Caco-2 (cell line): ENCODE results near the gene POGZ. TPM values are rescaled to one million over a fixed set of nuclear protein-coding genes. Genes with fewer than 3 reads are reported as not detected.

Experiments used
- BruUV-seq: library from RNA; stranded (reverse); fragments of 400-500 nt; replicated peaks from 2 replicates; lab custom pipeline; 2021; lab: Mats Ljungman, UMichigan
- CTCF ChIA-PET: fragments of 300-600 bp; sonication (Branson Sonifier 250); formaldehyde crosslinking; loops from one replicate; lab custom pipeline; 2022; ENCODE audit warnings: antibody characterized with exemption; lab: Charles Lee
- POLR2A ChIA-PET: fragments of 300-600 bp; sonication (Branson Sonifier 250); formaldehyde crosslinking; loops from one replicate; lab custom pipeline; 2022; ENCODE audit warnings: antibody characterized with exemption; lab: Charles Lee
- DNase-seq, 2 experiments: peaks; one replicate each; pipeline versions ENCODE4 v3.0.0 to v3.0.0-alpha.2; 2020 to 2022
- H3K27me3 ChIP-seq: replicated peaks from 2 replicates; pipeline ENCODE4 v1.6.0; 2011; ENCODE audit warnings: low read length; ENCODE audit not compliant: control insufficient read depth, insufficient read depth
- H3K36me3 ChIP-seq: 2 replicates; pipeline ENCODE4 v1.5.1; 2011; ENCODE audit warnings: low read length; ENCODE audit not compliant: control insufficient read depth, insufficient read depth
- H3K4me1 ChIP-seq: fragments of 250-450 bp; sonication (Bioruptor Pico); 2 replicates; pipeline ENCODE4 v1.5.1; 2020; ENCODE audit warnings: mild to moderate bottlenecking
- H3K4me3 ChIP-seq: 2 replicates; pipeline ENCODE4 v1.5.1; 2011; ENCODE audit warnings: low read depth, mild to moderate bottlenecking, control low read depth, low read length
- H3K9me3 ChIP-seq: fragments of 250-450 bp; sonication (Bioruptor Pico); 2 replicates; pipeline ENCODE4 v1.5.1; 2020; ENCODE audit warnings: mild to moderate bottlenecking, moderate library complexity
- H3K27ac Mint-ChIP-seq: one replicate; pipeline ENCODE4 v1.8.0; 2022; ENCODE audit warnings: mixed read lengths; ENCODE audit not compliant: unreplicated experiment
- H3K27me3 Mint-ChIP-seq: one replicate; pipeline ENCODE4 v1.8.0; 2022; ENCODE audit warnings: mixed read lengths; ENCODE audit not compliant: insufficient read depth, unreplicated experiment
- H3K36me3 Mint-ChIP-seq: one replicate; pipeline ENCODE4 v1.8.0; 2022; ENCODE audit warnings: mild to moderate bottlenecking, mixed read lengths; ENCODE audit not compliant: insufficient read depth, unreplicated experiment
- H3K4me1 Mint-ChIP-seq: one replicate; pipeline ENCODE4 v1.8.0; 2022; ENCODE audit warnings: low read depth, mixed read lengths; ENCODE audit not compliant: unreplicated experiment
- H3K4me3 Mint-ChIP-seq: one replicate; pipeline ENCODE4 v1.8.0; 2022; ENCODE audit warnings: mild to moderate bottlenecking, moderate library complexity, mixed read lengths; ENCODE audit not compliant: unreplicated experiment
- H3K9me3 Mint-ChIP-seq: one replicate; pipeline ENCODE4 v1.8.0; 2022; ENCODE audit warnings: mixed read lengths; ENCODE audit not compliant: unreplicated experiment
- CTCF ChIP-seq, 2 experiments: fragments of 200-600 bp in 1 of 2; IDR thresholded peaks; 1 replicate in 1 of 2; 2 replicates in 1 of 2; pipeline versions ENCODE4 v1.5.1 to v1.8.0; 2011 to 2022; ENCODE audit warnings: antibody characterized with exemption in 1 of 2, control low read depth in 1 of 2, inconsistent platforms in 1 of 2, low read depth in 1 of 2, low read length in 1 of 2, mild to moderate bottlenecking in 1 of 2, moderate library complexity in 1 of 2; ENCODE audit not compliant: insufficient read depth in 1 of 2, severe bottlenecking in 1 of 2, unreplicated experiment in 1 of 2
- intact Hi-C: fragments of 100-400 bp; cut with micrococcal nuclease; formaldehyde crosslinking; loops from one replicate; pipeline ENCODE4 v1.10.0; 2022; ENCODE audit not compliant: unreplicated experiment
- total RNA-seq: library from RNA; stranded (reverse); gene quantifications from 2 replicates; pipeline ENCODE4 v1.2.3, GENCODE V29; 2022

The POGZ gene
- total RNA-seq, 1 experiment from 2014 or later, result 80.0 TPM

GRCh38 chr1:151501474-151501873 is 42.2 kb upstream of the POGZ start:
- no peak overlapping the region for H3K27ac Mint-ChIP-seq
- H3K4me1 ChIP-seq, result peaks cover 40% of the 10 kb centered on the region
- H3K9me3 ChIP-seq, result no peaks in the 10 kb centered on the region
- no peaks in the 10 kb centered on the region for H3K27me3 ChIP-seq
- H3K4me1 Mint-ChIP-seq, result peaks cover 22% of the 10 kb centered on the region
- DNase-seq, result peak in 1 of 2 experiments; percentile 42
- no peaks in the 10 kb centered on the region for H3K9me3 Mint-ChIP-seq
- intact Hi-C loops, result loop anchor here (1.0 kb wide), 1 partner anchor 13 kb away; no protein-coding TSS in a partner anchor
- no peaks in the 10 kb centered on the region for H3K36me3 Mint-ChIP-seq
- POLR2A ChIA-PET, result no interaction called here
- no peaks in the 10 kb centered on the region for H3K27me3 Mint-ChIP-seq
- H3K4me3 ChIP-seq, result no peak overlapping the region
- CTCF ChIA-PET, result interaction anchor here (0.7 kb wide), 1 partner anchor 1853 kb away, joined by 4 read pairs; no protein-coding TSS in a partner anchor
- BruUV-seq, result no TSS peak
- no peaks in the 10 kb centered on the region for H3K36me3 ChIP-seq
- H3K4me3 Mint-ChIP-seq, result no peak overlapping the region
- TF ChIP-seq CTCF (IDR thresholded peaks at IDR 0.05; ENCODE audit: insufficient read depth in 1 of 2, low read depth in 1 of 2, low read length in 1 of 2, severe bottlenecking in 1 of 2, unreplicated experiment in 1 of 2), result peak; percentile 26 to 29

GRCh38 chr1:151499930-151500329 is 40.6 kb upstream of the POGZ start:
- H3K36me3 Mint-ChIP-seq, result no peaks in the 10 kb centered on the region
- no TSS peak for BruUV-seq
- H3K27ac Mint-ChIP-seq, result no peak overlapping the region
- H3K9me3 Mint-ChIP-seq, result no peaks in the 10 kb centered on the region
- no peak for DNase-seq
- Histone ChIP-seq H3K36me3 (no peaks in the 10 kb centered on the region), H3K4me1 (peaks cover 47% of the 10 kb centered on the region), H3K4me3 (no peak overlapping the region), H3K9me3 (no peaks in the 10 kb centered on the region), H3K27me3 (no peaks in the 10 kb centered on the region)
- H3K4me1 Mint-ChIP-seq, result peaks cover 19% of the 10 kb centered on the region
- ChIA-PET CTCF (no interaction called here), POLR2A (no interaction called here)
- intact Hi-C loops, result no loop called here
- TF ChIP-seq CTCF (IDR thresholded peaks at IDR 0.05; ENCODE audit: insufficient read depth in 1 of 2, low read depth in 1 of 2, low read length in 1 of 2, severe bottlenecking in 1 of 2, unreplicated experiment in 1 of 2), result no peak
- no peak overlapping the region for H3K4me3 Mint-ChIP-seq
- H3K27me3 Mint-ChIP-seq, result no peaks in the 10 kb centered on the region

- DNase-seq, result no peak
Observed at GRCh38 chr1:151499365-151499764, 40.1 kb upstream of the POGZ start.

More at GRCh38 chr1:151499365-151499764, 40.1 kb upstream of the POGZ start:
- peaks cover 45% of the 10 kb centered on the region for H3K4me1 ChIP-seq
- ChIA-PET POLR2A (no interaction called here), CTCF (no interaction called here)
- Mint-ChIP-seq H3K4me3 (no peak overlapping the region), H3K27me3 (no peaks in the 10 kb centered on the region), H3K27ac (no peak overlapping the region), H3K4me1 (peaks cover 23% of the 10 kb centered on the region), H3K36me3 (no peaks in the 10 kb centered on the region), H3K9me3 (no peaks in the 10 kb centered on the region)
- H3K9me3 ChIP-seq, result no peaks in the 10 kb centered on the region
- no peak overlapping the region for H3K4me3 ChIP-seq
- no peaks in the 10 kb centered on the region for H3K27me3 ChIP-seq
- no peaks in the 10 kb centered on the region for H3K36me3 ChIP-seq
- no TSS peak for BruUV-seq
- intact Hi-C loops, result no loop called here
- TF ChIP-seq CTCF (IDR thresholded peaks at IDR 0.05; ENCODE audit: insufficient read depth in 1 of 2, low read depth in 1 of 2, low read length in 1 of 2, severe bottlenecking in 1 of 2, unreplicated experiment in 1 of 2), result no peak
